C1 segment of cervical spinal cord (tissue), 14 donors: ENCODE measurements around the gene TMEM163.
A peak's percentile ranks its signal among the peaks of the same experiment; 100 is the strongest.
"Not testable (repeated sequence)": the region's sequence is repeated elsewhere in the genome, so short reads cannot be mapped to it uniquely, and the experiment has no call there.

Source experiments
- DNase-seq, 14 donors: peaks; one replicate each; lab custom pipeline; 2025; lab: John Stamatoyannopoulos, UW

Gene TMEM163

GRCh38 chr2:134537121-134537520 is 181.7 kb downstream of the TMEM163 start:
- DNase-seq, result no peak

GRCh38 chr2:134536296-134536695 is 182.5 kb downstream of the TMEM163 start:
- peak in 1 of 14 donors; percentile 85 for DNase-seq

- DNase-seq, result no peak
Observed at GRCh38 chr2:134532537-134532936, 186.3 kb downstream of the TMEM163 start.

- DNase-seq, result no peak
Observed at GRCh38 chr2:134527381-134527780, 191.4 kb downstream of the TMEM163 start.

- peak in 1 of 14 donors; percentile 62 for DNase-seq
Observed at GRCh38 chr2:134522496-134523455, 196.0 kb downstream of the TMEM163 start.

- no peak for DNase-seq
Observed at GRCh38 chr2:134518101-134518500, 200.7 kb downstream of the TMEM163 start.

- DNase-seq, result no peak
Observed at GRCh38 chr2:134515137-134515536, 203.7 kb downstream of the TMEM163 start.

GRCh38 chr2:134513465-134513804 is 205.4 kb downstream of the TMEM163 start:
- DNase-seq, result no peak

- DNase-seq, result no peak
Observed at GRCh38 chr2:134512734-134513464, 205.9 kb downstream of the TMEM163 start.

GRCh38 chr2:134508391-134508790 is 210.4 kb downstream of the TMEM163 start:
- DNase-seq, result peak in 1 of 14 donors; percentile 63

GRCh38 chr2:134507697-134508096 is 211.1 kb downstream of the TMEM163 start:
- DNase-seq, result no peak

GRCh38 chr2:134507159-134507558 is 211.6 kb downstream of the TMEM163 start:
- DNase-seq, result not testable (repeated sequence)

- no peak for DNase-seq
Observed at GRCh38 chr2:134505446-134505845, 213.4 kb downstream of the TMEM163 start.

GRCh38 chr2:134504586-134505336 is 214.0 kb downstream of the TMEM163 start:
- no peak for DNase-seq

- no peak for DNase-seq
Observed at GRCh38 chr2:134502104-134502503, 216.7 kb downstream of the TMEM163 start.

- DNase-seq, result peak in 1 of 14 donors; percentile 32
Observed at GRCh38 chr2:134501476-134502091, 217.2 kb downstream of the TMEM163 start.

- peak in 1 of 14 donors; percentile 17 for DNase-seq
Observed at GRCh38 chr2:134500211-134500935, 218.4 kb downstream of the TMEM163 start.

GRCh38 chr2:134499307-134499926 is 219.4 kb downstream of the TMEM163 start:
- DNase-seq, result peak in 1 of 14 donors; percentile 38

GRCh38 chr2:134498654-134499053 is 220.1 kb downstream of the TMEM163 start:
- no peak for DNase-seq

- DNase-seq, result no peak
Observed at GRCh38 chr2:134493797-134494196, 225.0 kb downstream of the TMEM163 start.
